NCI-H187 (cell line): ENCODE data around the gene TESK2.
A peak's percentile ranks its signal among the peaks of the same experiment; 100 is the strongest.
"Not testable (repeated sequence)": the region's sequence is repeated elsewhere in the genome, so short reads cannot be mapped to it uniquely, and the experiment has no call there.

Source experiments
- DNase-seq, 2 experiments: peaks; one replicate each; lab custom pipeline; 2025; lab: John Stamatoyannopoulos, UW

TESK2 gene, protein sequence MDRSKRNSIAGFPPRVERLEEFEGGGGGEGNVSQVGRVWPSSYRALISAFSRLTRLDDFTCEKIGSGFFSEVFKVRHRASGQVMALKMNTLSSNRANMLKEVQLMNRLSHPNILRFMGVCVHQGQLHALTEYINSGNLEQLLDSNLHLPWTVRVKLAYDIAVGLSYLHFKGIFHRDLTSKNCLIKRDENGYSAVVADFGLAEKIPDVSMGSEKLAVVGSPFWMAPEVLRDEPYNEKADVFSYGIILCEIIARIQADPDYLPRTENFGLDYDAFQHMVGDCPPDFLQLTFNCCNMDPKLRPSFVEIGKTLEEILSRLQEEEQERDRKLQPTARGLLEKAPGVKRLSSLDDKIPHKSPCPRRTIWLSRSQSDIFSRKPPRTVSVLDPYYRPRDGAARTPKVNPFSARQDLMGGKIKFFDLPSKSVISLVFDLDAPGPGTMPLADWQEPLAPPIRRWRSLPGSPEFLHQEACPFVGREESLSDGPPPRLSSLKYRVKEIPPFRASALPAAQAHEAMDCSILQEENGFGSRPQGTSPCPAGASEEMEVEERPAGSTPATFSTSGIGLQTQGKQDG

DNA sequence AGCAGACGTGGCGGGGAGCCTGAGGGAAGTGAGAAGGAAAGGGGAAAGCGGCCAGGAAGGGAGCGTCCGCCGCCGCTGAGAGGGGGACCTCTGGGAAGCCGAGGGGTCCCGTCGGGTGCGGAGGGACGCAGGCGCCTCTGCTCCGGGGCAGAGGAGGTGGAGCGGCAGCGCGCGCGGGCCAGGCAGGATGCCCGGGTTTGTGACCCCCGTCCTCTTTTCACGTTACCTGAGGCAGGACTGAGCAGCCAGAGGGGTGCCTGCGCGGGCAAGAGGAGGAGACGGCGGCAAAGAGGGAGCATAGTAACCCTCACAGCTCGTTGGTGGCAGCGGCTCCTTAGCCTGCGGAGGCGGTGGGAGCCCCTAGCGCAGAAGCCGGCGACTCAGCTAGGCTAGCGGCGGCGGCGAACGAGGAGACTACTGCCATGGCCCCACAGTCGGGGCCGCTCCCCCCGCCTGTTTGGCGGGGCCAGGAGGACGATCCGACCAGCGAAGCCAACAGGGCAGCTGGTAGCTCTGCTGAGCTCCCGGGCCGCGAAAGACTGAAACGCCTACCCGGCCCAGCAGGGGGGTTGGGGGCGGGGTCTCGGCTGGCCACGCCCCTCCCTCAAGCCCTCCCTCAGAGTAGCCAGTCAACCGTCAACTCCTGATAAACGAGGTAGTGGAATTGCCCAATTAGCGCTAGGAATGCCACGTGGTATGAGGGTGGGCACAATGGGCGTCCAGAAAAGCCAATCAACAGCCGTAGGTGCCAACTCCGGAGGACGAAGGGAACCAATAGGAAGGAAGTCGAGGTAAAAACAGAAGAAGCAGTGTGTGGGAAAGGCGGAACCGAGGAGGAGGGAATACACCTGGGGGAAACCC lies at the start of gene TESK2:
TESK2 (minus strand) TSS at position 538 of the 861 bp plus-strand sequence. CDS start 33,378 bp downstream, outside the sequence.
- peak; percentile 97 to 98 for DNase-seq

DNA sequence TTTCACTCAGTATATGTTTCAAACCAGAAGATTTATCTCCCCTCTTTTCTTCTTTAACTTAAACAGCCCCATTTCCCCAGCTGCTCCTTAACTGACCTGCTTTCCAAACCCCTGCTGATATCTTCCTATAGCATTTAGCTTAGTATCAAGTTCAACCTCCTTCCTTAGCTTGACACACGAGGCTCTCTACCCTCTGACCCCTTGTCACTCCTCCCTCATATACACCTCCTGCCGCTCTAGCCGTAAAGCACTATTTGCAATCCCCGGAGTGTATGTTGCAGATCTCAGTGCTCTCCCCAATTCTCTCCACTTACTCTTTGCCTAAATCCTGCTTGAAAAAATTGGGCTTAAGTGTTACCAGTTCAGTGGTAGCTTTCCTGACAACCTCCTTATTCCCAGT lies 45.9 kb upstream of the TESK2 start:
- no peak for DNase-seq

DNA sequence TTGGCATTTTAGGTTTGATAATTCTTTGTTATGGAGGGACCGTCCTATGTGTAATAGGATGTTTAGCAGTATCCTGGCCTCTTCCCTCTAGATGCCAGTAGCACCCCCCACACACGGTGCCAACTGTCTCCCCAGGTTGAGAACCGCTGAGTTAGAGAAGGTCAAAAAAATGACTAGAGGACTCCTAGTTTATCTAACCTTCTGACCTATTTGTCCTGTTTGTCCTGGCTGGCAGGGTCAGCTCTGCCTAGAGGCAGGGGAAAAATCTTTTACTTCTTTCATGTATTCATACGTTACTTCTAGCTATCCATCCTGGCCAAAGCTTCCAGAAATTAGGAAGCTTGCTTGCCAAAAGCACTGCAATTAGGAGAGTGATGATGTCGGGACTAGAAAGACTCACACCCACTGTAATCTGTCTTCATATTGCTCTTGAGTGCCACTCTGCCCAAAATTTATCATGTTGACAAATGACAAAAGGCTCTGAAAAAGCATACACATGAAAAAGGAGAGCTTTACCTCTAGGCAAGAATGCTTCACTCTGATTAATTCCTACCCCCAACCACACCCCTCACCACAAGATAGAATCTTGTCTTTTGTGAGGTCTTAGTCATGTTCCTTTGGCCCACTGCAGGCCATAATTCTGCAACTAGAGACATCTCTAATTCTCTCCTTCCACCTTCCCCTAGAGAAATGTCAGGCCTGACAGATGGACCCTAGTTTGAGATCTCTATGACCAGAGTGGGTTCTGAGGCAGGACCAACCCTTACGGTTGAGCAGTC lies 45.2 kb upstream of the TESK2 start:
- no peak for DNase-seq

DNA sequence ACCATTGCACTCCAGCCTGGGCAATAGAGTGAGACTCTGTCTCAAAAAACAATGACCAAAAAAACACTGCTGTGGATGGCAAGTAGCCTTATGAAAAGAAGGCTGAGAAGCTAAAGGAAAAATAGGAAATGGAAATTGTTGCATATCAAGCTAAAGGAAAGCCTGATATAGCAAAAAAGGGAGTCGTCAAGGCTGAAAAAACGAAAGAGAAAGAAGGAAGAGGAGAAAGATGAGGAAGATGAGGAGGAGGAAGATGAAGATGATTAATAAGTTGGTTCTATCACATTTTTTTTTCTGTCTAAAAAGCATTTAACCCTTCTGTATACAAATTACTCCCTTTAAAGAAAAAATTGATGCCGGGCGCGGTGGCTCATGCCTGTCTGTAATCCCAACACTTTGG lies 40.9 kb upstream of the TESK2 start:
- DNase-seq: no peak

DNA sequence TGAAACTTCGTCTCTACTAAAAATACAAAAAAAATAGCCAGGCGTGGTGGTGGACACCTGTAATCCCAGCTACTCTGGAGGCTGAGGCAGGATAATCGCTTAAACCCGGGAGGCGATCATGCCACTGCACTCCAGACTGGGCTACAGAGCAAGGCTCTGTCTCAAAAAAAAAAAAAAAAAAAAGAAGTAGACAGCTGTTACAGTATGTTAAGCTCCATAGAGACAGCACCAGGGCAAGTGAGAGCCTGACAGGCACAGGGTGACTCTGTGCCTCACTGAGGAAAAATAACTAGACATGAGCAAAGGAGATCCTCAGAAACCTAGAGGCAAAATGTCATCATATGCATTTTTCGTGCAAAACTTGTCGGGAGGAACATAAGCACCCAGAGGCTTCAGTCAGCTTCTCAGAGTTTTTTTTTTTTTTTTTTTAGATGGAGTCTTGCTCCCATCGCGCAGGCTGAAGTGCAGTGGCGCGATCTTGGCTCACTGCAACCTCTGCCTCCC lies 39.7 kb upstream of the TESK2 start:
- no peak for DNase-seq

DNA sequence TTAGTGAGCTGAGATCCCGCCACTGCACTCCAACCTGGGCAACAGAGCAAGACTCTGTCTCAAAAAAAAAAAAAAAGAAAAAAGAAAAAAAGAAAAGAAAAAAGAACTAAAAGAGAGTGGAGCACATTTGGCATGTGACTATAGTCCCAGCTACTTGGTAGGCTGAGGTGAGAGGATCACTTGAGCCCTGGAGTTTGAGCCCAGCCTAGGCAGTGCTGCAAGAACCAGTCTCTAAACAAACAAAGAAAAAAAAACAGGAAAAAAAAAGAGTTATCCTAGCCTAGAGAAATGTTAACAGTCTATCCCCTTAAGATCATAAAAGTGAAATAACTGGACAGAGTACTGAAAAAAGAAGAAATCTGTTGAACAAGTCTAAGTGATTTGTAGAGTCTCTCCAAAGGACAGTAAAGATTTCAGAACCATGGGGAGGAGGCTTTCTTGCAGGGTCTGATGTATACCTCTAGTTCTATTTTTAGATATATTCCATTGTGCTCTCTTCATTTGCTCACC lies 35.2 kb upstream of the TESK2 start:
- DNase-seq: no peak

DNA sequence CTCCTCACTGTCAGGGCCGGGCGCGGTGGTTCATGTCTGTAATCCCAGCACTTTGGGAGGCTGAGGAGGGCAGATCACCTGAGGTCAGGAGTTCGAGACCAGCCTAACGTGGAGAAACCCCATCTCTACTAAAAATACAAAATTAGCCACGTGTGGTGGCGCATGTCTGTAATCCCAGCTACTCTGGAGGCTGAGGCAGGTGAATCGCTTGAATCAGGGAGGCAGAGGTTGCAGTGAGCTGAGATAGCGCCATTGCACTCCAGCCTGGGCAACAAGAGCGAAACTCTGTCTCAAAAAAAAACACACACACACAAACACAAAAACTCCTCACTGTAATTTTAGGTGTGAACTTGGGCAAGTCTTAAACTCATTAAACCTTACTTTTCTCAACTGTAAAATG lies 33.0 kb upstream of the TESK2 start:
- not testable (repeated sequence) for DNase-seq

DNA sequence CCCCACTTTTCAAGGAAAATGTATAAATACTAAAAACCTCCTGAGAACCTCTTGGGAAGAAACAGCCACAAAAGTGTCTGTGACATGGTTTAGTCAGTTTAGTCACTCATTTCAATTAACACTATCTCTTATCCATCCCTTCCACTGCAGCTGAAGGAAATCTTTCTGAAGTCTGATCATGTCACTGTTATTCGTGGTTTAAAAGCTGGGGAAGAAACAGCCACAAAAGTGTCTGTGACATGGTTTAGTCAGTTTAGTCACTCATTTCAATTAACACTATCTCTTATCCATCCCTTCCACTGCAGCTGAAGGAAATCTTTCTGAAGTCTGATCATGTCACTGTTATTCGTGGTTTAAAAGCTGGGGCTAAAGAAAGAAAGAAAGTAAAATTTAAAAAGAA lies 32.6 kb upstream of the TESK2 start:
- not testable (repeated sequence) for DNase-seq

DNA sequence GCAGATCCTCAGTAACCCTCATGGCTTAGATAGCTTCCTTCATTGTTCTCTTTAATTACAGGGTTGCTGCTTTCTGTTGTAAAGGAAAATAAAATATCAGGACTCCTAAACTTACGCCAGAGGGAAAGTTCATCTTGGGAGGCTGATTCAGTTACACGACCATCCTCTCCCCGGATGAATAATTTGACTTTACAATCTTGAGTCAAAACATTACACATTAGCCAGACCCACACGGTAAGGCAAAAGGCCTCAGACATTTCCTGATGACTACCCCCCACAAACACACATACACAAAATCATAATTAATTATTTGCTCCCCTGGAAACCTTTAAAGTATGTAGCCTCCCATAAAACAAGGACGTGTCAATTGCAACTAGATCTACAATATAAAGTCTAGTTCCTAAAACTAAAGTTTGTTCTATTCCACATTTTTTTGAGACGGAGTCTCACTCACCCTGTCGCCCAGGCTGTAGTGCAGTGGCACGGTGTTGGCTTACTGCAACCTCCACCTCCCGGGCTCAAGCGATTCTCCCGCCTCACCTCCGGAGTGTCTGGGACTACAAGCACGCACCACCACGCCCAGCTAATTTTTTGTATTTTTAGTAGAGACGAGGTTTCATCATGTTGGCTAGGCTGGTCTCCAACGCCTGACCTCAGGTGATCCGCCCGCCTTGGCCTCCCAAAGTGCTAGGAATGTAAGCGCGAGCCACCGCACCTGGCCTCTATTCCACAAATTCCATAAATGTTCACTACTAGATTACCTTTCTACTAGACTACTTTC lies 31.6 kb upstream of the TESK2 start:
- peak in 1 of 2 experiments; percentile 53 for DNase-seq

DNA sequence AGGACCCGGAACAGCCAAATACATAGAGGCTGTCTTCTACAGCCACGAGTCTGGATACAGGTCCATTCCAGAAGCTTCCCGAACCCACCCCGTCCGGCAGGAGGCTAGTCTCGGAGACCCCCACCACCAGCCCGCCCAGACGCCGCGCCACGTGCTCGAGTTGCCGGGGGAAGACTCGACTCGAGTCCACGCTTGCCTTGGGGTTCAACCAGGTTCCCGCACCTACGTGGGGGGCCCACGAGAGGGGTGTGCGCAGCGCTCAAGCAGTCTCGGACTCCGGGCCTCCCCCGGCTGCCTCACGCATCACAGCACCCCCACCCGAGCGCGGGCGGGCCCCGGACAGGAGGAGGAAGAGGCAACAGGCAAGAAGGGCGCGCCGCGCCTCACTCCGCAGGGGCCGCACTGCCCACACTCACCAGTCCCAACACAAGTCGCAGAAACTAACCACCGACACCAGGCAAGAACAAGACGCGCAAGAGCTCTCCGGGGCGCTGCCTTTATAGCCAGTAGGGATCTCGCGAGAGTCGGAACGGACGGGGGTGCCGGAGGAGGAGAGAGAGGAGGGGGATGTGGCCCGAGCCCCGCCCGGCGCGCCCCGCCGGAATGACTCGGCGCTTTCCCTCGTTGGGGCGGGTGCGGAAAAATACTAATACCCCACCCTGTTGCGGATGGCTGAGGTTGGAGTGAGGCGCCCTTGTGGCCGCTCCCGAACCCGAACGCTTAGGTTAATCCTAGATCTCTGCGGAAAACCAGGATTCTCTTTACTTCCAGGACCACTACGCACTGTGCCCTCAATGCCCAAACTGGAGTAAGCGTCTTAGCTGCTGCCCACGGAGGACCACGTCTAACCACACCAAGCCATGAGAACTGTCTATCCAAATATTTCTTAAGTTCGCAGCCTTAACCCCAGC lies 30.7 kb upstream of the TESK2 start, which contains the start of gene PRDX1:
PRDX1 (minus strand) TSS at position 472 of the 911 bp plus-strand sequence. CDS start 2,841 bp downstream, outside the sequence.
- DNase-seq: peak; percentile 87 to 91

DNA sequence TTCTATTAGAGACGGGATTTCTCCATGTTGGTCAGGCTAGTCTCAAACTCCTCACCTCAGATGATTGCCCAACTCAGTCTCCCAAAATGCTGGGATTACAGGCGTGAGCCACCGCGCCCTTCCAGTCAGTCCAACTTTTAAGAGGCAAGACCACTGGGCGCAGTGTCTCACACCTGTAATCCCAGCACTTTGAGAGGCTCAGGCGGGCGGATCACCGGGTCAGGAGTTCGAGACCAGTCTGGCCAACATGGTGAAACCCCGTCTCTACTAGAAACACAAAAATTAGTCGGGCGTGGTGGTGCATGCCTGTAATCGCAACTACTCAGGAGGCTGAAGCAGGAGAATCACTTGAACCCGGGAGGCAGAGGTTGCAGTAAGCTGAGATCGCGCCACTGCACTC lies 28.8 kb upstream of the TESK2 start:
- DNase-seq: not testable (repeated sequence)

DNA sequence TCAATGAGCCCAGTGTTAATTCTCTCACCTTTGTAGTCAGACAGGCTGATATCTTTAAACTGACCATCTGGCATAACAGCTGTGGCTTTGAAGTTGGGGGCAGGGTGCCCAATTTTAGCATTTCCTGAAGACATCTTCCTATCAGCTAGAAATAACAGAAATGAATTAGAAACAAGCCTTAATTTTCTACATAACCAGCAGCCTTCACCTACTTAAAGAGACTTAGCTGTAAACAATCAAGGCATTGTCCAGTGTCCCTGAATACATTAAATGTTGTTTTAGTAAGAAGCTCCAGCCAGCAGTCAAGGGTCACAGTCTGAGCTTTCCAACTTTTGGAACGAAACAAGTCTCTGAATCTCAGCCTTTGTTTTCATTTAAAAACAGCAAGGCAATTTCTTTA lies 27.9 kb upstream of the TESK2 start:
- DNase-seq: no peak

DNA sequence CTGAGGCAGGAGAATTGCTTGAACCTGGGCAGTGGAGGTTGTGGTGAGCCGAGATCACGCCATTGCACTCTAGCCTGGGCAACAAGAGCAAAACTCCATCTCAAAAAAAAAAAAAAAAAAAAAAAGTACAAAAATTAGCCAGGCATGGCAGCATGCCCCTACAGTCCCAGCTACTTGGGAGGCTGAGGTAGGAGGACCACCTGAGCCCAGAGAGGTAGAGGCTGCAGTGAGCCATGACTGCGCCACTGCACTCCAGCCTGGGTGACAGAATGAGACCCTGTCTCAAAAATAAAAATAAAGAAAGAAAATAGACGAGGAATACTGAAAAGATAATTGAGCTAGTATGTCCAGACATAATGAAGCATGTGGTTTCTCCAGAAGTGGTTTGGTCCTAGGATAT lies 27.4 kb upstream of the TESK2 start:
- DNase-seq: not testable (repeated sequence)

DNA sequence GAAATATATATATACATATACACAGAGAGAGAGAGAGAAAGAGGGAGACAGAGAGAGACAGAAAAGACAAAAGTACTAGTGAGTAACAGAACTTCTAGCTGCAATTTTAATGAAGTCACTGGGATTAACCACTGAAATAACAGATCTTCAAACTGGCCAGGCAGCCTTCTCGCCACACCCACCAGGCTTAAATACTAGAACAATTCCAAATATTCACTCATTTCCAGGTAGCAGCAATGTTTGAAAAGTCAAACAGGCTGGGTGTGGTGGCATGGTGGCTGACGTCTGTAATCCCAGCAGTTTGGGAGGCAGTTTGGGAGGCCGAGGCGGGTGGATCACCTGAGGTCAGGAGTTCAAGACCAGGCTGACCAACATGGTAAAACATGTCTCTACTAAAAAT lies 25.5 kb upstream of the TESK2 start:
- no peak for DNase-seq

DNA sequence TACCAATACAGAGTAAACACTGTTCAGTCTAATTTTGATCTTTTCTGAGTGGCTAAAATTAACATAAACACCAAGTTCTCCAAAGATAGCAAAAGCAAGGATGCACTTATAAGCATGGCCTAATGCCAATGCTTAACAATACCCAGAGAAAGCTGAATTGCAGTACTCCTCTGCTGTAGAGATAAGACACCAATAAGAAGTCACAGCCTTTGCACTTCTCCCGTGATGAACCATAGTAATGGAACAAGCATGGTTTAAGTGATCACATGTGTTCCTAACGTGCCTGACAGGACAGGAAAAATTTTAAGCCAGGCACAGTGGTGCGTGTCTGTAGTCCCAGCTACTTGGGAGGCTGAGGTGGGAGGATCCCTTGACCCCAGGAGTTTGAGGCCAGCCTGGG lies 25.1 kb upstream of the TESK2 start:
- DNase-seq: no peak

DNA sequence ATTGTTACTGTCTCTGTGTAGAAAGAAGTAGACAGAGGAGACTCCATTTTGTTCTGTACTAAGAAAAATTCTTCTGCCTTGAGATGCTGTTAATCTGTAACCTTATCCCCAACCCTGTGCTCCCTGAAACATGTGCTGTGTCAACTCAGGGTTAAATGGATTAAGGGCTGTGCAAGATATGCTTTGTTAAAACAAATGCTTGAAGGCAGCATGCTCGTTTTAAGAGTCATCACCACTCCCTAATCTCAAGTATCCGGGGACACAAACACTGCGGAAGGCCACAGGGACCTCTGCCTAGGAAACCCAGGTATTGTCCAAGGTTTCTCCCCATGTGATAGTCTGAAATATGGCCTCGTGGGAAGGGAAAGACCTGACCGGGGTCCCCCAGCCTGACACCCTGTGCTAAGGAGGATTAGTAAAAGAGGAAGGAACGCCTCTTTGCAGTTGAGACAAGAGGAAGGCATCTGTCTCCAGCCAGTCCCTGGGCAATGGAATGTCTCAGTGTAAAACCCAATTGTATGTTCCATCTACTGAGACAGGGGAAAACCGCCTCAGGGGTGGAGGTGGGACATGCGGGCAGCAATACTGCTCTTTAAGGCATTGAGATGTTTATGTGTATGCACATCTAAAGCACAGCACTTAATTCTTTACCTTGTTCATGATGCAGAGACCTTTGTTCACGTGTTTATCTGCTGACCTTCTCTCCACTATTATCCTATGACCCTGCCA lies 22.7 kb upstream of the TESK2 start:
- not testable (repeated sequence) for DNase-seq

DNA sequence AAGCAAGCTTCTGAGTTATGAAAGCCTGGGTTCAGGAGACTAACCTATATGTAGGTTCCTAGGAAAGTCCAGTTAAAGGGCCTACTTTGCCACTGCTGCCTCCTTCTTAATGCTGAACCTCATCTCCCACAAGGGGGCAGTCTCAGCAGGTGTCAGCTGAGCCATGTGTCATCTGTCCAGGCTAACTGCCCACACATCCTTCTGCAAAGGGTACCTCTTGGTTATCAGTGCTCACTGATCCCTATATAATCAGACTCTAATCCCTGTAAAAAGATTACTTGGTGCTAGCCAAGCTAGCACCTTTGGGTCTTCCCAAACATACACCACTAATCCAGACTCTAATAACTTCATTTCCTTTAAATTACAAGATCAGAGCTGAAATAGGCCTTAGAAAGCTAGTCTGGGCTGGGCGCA lies 21.7 kb upstream of the TESK2 start:
- DNase-seq: no peak

DNA sequence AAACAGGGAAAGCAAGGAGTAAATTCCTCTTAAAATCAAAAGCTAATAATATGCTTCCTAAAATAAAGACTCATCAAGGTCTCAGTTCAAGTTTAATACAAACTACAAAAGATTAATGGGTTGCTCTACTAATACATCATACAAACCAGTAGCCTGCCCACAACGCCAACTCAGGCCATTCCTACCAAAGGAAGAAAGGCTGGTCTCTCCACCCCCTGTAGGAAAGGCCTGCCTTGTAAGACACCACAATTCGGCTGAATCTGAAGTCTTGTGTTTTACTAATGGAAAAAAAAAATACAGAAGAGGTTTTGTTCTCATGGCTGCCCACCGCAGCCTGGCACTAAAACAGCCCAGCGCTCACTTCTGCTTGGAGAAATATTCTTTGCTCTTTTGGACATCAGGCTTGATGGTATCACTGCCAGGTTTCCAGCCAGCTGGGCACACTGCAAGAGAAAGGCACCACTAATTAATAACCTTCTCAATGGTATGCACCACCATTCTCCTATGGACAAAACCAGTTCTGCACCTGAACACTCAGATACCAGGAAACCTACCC lies 20.1 kb upstream of the TESK2 start:
- DNase-seq: no peak
